Measurements from ENCODE around the gene ZNF667.
A peak's percentile ranks its signal among the peaks of the same experiment; 100 is the strongest.

ZNF667 gene

DNA sequence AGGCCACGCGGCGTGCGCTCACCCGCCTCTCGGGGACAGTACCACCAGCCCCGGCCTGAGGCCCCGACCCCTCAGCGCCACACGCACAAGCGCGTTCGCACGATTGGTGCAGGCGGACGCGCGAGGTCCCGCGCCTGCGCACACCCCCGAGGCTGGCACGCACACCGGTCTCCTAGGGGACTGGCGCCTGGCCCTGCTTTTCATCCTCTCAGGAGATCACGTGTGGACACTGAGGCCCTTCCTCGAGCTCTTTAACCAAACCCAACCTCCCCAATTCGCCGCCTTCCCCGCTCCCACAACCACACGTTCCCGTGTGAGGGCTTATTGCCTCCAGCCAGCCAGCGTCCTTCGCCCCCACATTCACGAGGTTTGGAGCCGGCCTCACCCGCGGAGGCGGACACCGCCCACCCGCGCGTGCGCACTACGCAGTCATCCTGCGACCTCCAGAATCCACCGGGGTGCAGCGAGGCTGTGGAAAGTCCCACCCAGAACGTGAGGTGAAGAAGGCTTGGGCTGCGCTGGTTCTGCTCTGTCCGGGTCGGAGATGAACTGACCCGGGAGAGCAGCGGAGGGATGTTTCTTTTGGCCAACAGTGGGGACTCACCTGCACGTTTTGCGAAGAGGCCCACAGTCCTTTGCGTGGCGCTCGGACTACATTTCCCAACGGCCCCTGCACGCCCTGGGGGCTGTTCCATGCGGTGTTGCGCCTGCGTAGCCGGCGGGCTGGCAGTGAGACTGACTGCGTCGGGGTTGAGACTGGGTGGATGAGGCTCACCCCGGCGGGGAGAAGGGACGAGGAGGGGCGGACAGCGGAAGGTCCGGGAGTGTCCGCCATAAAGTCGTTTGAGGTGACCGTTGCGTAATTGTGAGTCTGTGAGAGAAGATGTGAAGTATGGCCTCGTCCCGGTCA, 539 bp upstream of the ZNF667 start:
- H3K4me3 ChIP-seq (ENCODE audit: control insufficient read depth, low read depth, low read length) = peak overlapping the region; percentile 85
- peak; percentile 92 for DNase-seq (ENCODE audit: low read depth)
- TF ChIP-seq, protein P1, sequence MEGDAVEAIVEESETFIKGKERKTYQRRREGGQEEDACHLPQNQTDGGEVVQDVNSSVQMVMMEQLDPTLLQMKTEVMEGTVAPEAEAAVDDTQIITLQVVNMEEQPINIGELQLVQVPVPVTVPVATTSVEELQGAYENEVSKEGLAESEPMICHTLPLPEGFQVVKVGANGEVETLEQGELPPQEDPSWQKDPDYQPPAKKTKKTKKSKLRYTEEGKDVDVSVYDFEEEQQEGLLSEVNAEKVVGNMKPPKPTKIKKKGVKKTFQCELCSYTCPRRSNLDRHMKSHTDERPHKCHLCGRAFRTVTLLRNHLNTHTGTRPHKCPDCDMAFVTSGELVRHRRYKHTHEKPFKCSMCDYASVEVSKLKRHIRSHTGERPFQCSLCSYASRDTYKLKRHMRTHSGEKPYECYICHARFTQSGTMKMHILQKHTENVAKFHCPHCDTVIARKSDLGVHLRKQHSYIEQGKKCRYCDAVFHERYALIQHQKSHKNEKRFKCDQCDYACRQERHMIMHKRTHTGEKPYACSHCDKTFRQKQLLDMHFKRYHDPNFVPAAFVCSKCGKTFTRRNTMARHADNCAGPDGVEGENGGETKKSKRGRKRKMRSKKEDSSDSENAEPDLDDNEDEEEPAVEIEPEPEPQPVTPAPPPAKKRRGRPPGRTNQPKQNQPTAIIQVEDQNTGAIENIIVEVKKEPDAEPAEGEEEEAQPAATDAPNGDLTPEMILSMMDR (conservative IDR thresholded peaks at IDR 0.05; ENCODE audit: control insufficient read depth, insufficient read depth, low read depth, low read length) = no peak

DNA sequence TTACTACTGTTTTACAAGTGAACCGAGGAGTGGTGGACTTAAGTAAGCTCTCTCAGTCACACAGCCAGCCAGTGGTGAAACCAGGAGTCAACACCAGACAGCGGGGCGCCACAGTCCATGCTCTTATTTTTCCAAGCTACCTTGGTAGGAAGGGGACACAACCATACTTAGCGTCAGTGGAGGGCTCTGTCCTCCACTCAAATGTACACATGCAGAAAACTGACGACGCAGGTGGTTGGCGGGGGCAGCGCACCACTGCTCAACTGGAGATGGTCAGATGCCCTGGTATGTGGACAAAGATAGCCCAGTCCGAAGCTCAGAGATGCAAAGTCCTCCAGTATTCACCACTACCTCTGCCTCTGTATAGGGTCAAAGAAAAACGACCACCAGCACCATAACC, 1.1 kb downstream of the ZNF667 start:
- TF ChIP-seq, protein P1 (conservative IDR thresholded peaks at IDR 0.05; ENCODE audit: control insufficient read depth, insufficient read depth, low read depth, low read length) = no peak
- no peak for DNase-seq (ENCODE audit: low read depth)
- no peak overlapping the region for H3K4me3 ChIP-seq (ENCODE audit: control insufficient read depth, low read depth, low read length)

DNA sequence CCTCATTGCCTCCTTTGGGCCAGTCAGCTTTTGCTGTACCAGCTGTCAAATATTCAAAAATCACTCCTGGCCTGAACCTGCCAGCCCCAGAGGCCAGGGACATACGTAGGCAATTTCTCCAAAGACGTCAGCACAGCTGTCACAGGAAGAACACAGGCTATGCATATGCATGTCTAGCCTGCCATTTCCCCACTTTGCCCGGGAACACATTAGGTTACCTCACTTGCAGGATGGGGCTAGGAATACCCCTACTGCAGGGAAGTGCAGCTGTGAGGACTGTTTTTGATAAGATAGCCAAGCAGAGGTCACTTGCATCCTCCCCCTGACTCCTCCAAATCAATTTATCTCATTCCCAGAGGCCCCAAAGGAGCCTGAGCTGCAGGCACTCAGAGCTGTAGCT, 2.8 kb downstream of the ZNF667 start:
- DNase-seq (ENCODE audit: low read depth) = no peak
- no peak overlapping the region for H3K4me3 ChIP-seq (ENCODE audit: control insufficient read depth, low read depth, low read length)
- TF ChIP-seq, protein P1 (conservative IDR thresholded peaks at IDR 0.05; ENCODE audit: control insufficient read depth, insufficient read depth, low read depth, low read length) = no peak

DNA sequence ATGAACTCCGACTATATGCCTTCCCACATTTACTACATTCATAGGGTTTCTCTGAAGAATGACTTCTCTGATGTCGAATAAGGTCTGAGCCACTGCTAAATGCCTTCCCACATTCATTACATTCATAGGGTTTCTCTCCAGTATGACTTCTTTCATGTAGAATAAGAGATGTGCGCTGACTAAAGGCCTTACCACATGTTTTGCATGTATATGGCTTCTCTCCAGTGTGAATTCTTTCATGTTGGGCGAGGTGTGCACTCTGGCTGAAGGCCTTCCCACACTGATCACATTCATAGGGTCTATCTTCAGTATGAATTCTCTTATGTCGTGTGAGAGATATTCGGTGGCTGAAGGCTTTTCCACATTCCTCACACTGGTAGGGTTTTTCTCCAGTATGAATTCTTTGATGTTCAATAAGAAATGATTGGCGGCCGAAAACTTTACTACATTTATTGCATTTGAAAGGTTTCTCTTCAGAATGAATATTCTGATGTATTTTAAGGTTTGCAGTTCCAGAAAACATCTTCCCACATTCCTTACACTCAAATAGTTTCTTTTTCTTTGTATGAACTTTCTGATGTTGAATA, 35.8 kb downstream of the ZNF667 start:
- TF ChIP-seq, protein P1 (conservative IDR thresholded peaks at IDR 0.05; ENCODE audit: control insufficient read depth, insufficient read depth, low read depth, low read length) = no peak

DNA sequence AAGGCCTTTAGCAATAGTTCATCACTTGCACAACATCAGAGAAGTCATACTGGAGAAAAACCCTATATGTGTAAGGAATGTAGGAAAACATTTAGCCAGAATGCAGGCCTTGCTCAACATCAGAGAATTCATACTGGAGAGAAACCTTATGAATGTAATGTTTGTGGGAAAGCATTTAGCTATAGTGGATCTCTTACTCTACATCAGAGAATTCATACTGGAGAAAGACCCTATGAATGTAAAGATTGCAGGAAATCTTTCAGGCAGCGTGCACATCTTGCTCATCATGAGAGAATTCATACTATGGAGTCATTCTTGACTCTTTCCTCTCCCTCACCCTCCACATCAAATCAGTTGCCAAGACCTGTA, 53.2 kb downstream of the ZNF667 start:
- peak; percentile 5 for DNase-seq (ENCODE audit: low read depth)
- H3K4me3 ChIP-seq (ENCODE audit: control insufficient read depth, low read depth, low read length) = no peak overlapping the region
- TF ChIP-seq, protein P1 (conservative IDR thresholded peaks at IDR 0.05; ENCODE audit: control insufficient read depth, insufficient read depth, low read depth, low read length) = no peak

More for the DNA sequence above, 35.8 kb downstream of the ZNF667 start:
- no peak for DNase-seq (ENCODE audit: low read depth)
- H3K4me3 ChIP-seq (ENCODE audit: control insufficient read depth, low read depth, low read length) = no peak overlapping the region

DNA sequence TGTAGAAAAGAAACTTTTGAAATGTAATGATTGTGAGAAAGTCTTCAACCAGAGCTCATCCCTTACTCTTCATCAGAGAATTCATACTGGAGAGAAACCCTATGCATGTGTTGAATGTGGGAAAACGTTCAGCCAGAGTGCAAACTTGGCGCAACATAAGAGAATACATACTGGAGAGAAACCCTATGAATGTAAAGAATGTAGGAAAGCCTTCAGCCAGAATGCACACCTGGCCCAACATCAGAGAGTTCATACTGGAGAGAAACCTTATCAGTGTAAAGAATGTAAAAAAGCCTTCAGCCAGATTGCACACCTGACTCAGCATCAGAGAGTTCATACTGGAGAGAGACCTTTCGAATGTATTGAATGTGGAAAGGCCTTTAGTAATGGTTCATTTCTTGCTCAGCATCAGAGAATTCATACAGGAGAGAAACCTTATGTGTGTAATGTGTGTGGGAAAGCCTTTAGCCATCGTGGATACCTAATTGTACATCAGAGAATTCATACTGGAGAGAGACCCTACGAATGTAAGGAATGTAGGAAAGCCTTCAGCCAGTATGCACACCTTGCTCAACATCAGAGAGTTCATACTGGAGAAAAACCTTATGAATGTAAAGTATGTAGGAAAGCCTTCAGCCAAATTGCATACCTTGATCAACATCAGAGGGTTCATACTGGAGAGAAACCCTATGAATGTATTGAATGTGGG, 53.7 kb downstream of the ZNF667 start:
- TF ChIP-seq, protein P1 (conservative IDR thresholded peaks at IDR 0.05; ENCODE audit: control insufficient read depth, insufficient read depth, low read depth, low read length) = no peak
- peak; percentile 13 for DNase-seq (ENCODE audit: low read depth)
- H3K4me3 ChIP-seq (ENCODE audit: control insufficient read depth, low read depth, low read length) = no peak overlapping the region
